Fibroblast of lung (primary cell): ENCODE data around the gene MANEAL. TPM values are rescaled to one million over a fixed set of nuclear protein-coding genes. Genes with fewer than 3 reads are reported as not detected.

ENCODE experiments used
- DNase-seq, 2 donors: peaks; one replicate each; pipeline versions ENCODE4 v3.0.0 to v3.0.0-alpha.2; 2010; ENCODE audit warnings: low read depth in 2 of 2
- H2AFZ ChIP-seq: 2 replicates; pipeline ENCODE4 v1.5.1; 2012; ENCODE audit warnings: low read length, control low read depth, inconsistent platforms
- H3K27ac ChIP-seq: 2 replicates; pipeline ENCODE4 v1.5.1; 2011; ENCODE audit warnings: low read length, control low read depth; ENCODE audit not compliant: insufficient read depth
- H3K27me3 ChIP-seq: 2 replicates; pipeline ENCODE4 v1.5.1; 2011; ENCODE audit warnings: mild to moderate bottlenecking, low read length; ENCODE audit not compliant: control insufficient read depth, insufficient read depth
- H3K36me3 ChIP-seq: 2 replicates; pipeline ENCODE4 v1.5.1; 2011; ENCODE audit warnings: low read length; ENCODE audit not compliant: control insufficient read depth, insufficient read depth
- H3K4me1 ChIP-seq: 2 replicates; pipeline ENCODE4 v1.5.1; 2011; ENCODE audit warnings: low read length; ENCODE audit not compliant: control insufficient read depth, insufficient read depth; ENCODE audit errors: extremely low read depth
- H3K4me2 ChIP-seq: 2 replicates; pipeline ENCODE4 v1.5.1; 2011; ENCODE audit warnings: low read length, control low read depth; ENCODE audit not compliant: insufficient read depth; ENCODE audit errors: extremely low read depth
- H3K4me3 ChIP-seq, 4 experiments: fragments of 200-600 bp in 1 of 4; sonication (generic) in 1 of 4; replicated peaks in 1 of 4; 2 replicates each; pipeline ENCODE4 v1.5.1; 2011 to 2016; ENCODE audit warnings: low read length in 4 of 4, low read depth in 3 of 4, mild to moderate bottlenecking in 3 of 4, control low read depth in 2 of 4, inconsistent platforms in 1 of 4, mixed read lengths in 1 of 4; ENCODE audit not compliant: insufficient read depth in 1 of 4; ENCODE audit errors: control extremely low read depth in 1 of 4
- H3K79me2 ChIP-seq: 2 replicates; pipeline ENCODE4 v1.5.1; 2012; ENCODE audit warnings: mild to moderate bottlenecking, low read length, inconsistent platforms; ENCODE audit not compliant: control insufficient read depth, insufficient read depth
- H3K9ac ChIP-seq: 2 replicates; pipeline ENCODE4 v1.5.1; 2011; ENCODE audit warnings: mild to moderate bottlenecking, low read length, control low read depth; ENCODE audit not compliant: insufficient read depth
- H3K9me3 ChIP-seq: 2 replicates; pipeline ENCODE4 v1.5.1; 2012; ENCODE audit warnings: low read depth, low read length; ENCODE audit not compliant: control insufficient read depth, insufficient read depth
- H4K20me1 ChIP-seq: 2 replicates; pipeline ENCODE4 v1.5.1; 2011; ENCODE audit warnings: low read length; ENCODE audit not compliant: control insufficient read depth, insufficient read depth; ENCODE audit errors: extremely low read depth
- EZH2 ChIP-seq: IDR thresholded peaks from 2 replicates; pipeline ENCODE4 v1.5.1; 2012; ENCODE audit warnings: low read length, control low read depth, mild to moderate bottlenecking; ENCODE audit errors: missing control alignments
- polyA plus RNA-seq, 2 donors: library from polyadenylated mRNA; depleted of rRNA in 1 of 2; stranded (reverse) in 1 of 2; unstranded in 1 of 2; fragments of >200 nt; gene quantifications; 2 replicates each; pipeline ENCODE4 v1.2.1, GENCODE V29; 2011 to 2012; ENCODE audit warnings: missing spikeins in 1 of 2
- total RNA-seq: library from RNA; depleted of rRNA; stranded (reverse); fragments of >200 nt; gene quantifications from 2 replicates; pipeline ENCODE4 v1.2.1, GENCODE V29; 2014
- TF ChIP-seq, protein P1 (sequence below), 2 donors: IDR thresholded peaks in 1 of 2; conservative IDR thresholded peaks in 1 of 2; 1 replicate in 1 of 2; 2 replicates in 1 of 2; pipeline ENCODE4 v1.5.1; 2011 to 2012; ENCODE audit warnings: low read length in 2 of 2, control low read depth in 1 of 2, inconsistent platforms in 1 of 2, low read depth in 1 of 2, mild to moderate bottlenecking in 1 of 2

The MANEAL gene
- total and polyA plus RNA-seq, 2 donors (not counting 1 experiment from before 2014, with no cell fraction given) = 0.50 to 0.79 TPM

DNA sequence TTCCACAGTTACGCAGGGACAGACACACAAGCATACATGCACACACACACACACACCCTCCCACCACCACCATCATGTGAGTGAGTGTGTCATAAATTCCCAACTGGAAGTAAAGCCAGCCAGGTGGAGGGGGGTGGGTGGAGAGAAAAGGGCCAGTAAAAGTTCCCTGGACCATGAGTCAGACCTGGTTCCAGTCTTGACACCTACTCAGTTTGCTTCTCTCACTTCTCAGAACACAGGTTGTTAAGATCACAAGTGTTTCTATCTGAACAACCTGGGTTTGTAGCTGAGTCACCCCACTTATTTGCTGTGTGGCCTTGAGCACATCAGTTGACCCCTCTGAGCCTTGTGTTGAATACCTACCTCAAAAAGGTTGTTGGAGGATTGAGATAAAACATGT lies 38.4 kb upstream of the MANEAL start:
- Histone ChIP-seq H4K20me1 (no peaks in the 10 kb centered on the region), H3K4me2 (no peak overlapping the region), H3K9me3 (no peaks in the 10 kb centered on the region), H3K79me2 (no peaks in the 10 kb centered on the region), H2AFZ (no peak overlapping the region), H3K36me3 (no peaks in the 10 kb centered on the region), H3K9ac (no peak overlapping the region), H3K27me3 (peaks cover 17% of the 10 kb centered on the region), H3K27ac (no peak overlapping the region), H3K4me3 (no peak overlapping the region), H3K4me1 (no peaks in the 10 kb centered on the region)
- no peak for TF ChIP-seq EZH2
- TF ChIP-seq, protein P1, sequence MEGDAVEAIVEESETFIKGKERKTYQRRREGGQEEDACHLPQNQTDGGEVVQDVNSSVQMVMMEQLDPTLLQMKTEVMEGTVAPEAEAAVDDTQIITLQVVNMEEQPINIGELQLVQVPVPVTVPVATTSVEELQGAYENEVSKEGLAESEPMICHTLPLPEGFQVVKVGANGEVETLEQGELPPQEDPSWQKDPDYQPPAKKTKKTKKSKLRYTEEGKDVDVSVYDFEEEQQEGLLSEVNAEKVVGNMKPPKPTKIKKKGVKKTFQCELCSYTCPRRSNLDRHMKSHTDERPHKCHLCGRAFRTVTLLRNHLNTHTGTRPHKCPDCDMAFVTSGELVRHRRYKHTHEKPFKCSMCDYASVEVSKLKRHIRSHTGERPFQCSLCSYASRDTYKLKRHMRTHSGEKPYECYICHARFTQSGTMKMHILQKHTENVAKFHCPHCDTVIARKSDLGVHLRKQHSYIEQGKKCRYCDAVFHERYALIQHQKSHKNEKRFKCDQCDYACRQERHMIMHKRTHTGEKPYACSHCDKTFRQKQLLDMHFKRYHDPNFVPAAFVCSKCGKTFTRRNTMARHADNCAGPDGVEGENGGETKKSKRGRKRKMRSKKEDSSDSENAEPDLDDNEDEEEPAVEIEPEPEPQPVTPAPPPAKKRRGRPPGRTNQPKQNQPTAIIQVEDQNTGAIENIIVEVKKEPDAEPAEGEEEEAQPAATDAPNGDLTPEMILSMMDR (conservative IDR thresholded peaks at IDR 0.05 in 1 of 2, IDR thresholded peaks at IDR 0.05 in 1 of 2; ENCODE audit: low read depth in 1 of 2, low read length in 2 of 2) = no peak
- no peak for DNase-seq

DNA sequence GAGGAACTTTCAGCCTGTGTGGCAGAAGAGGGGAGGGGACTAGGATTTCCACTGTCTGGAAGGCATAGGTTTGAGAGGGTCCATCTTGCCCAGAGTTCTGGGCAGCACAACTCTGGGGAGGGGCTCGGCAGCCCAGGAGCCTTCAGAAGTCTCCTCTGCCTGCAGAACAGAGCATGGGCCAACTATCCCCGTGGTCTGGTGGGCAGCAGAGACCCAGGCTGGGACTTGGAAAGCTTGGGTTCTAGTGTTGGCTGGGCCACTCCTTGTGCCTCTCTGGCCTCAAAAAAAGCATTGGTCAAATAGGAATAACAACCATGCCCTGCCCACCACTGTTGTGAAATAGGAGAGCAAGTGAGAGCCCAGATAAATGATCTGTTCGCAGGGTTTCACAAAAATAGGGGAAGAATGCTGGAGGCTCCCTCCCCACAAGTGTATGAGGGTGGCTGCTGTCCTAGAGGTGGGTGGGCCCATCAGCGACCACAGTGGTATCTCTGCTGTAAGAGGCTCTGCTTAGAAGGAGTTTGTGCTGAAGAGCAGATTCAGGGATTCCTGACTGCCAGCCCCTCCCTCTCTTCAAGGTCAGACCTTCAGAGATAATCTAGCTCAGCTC lies 37.6 kb upstream of the MANEAL start:
- Histone ChIP-seq H3K4me3 (no peak overlapping the region), H3K36me3 (no peaks in the 10 kb centered on the region), H2AFZ (no peak overlapping the region), H3K79me2 (no peaks in the 10 kb centered on the region), H3K9me3 (no peaks in the 10 kb centered on the region), H3K27ac (no peak overlapping the region), H3K27me3 (peaks cover 17% of the 10 kb centered on the region), H4K20me1 (no peaks in the 10 kb centered on the region), H3K4me2 (no peak overlapping the region), H3K4me1 (no peaks in the 10 kb centered on the region), H3K9ac (no peak overlapping the region)
- DNase-seq = no peak
- TF ChIP-seq, protein P1 (conservative IDR thresholded peaks at IDR 0.05 in 1 of 2, IDR thresholded peaks at IDR 0.05 in 1 of 2; ENCODE audit: low read depth in 1 of 2, low read length in 2 of 2) = no peak
- no peak for TF ChIP-seq EZH2

DNA sequence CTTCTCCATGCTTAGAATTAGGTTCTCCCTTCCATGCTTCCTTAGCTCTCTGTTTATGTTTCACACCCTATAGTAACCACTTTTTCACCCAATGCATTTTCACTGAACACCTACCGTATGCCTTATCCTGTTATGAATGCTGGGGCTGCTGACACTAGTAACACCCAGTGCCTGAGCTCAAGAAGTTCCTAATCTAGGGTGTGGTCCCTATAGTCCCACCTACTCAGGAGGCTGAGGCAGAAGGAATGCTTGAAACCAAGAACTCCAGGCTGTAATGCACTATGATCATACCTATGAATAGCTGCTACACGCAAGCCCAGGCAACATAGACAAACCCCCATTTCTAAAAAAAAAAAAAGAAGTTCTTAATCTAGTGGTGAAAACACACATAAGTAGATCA lies 34.2 kb upstream of the MANEAL start:
- Histone ChIP-seq H3K27me3 (peaks cover 6% of the 10 kb centered on the region), H3K4me1 (no peaks in the 10 kb centered on the region), H3K36me3 (no peaks in the 10 kb centered on the region), H3K27ac (no peak overlapping the region), H3K9ac (no peak overlapping the region), H4K20me1 (no peaks in the 10 kb centered on the region), H3K4me3 (no peak overlapping the region), H3K9me3 (no peaks in the 10 kb centered on the region), H3K79me2 (no peaks in the 10 kb centered on the region), H2AFZ (no peak overlapping the region), H3K4me2 (no peak overlapping the region)
- no peak for DNase-seq
- TF ChIP-seq EZH2 = no peak
